Subcutaneous adipose tissue (tissue), 4 donors: Measurements from ENCODE around the gene CCDC68. TPM values are rescaled to one million over a fixed set of nuclear protein-coding genes. Genes with fewer than 3 reads are reported as not detected.

Source experiments
- CTCF ChIP-seq: fragments of 450-650 bp; IDR thresholded peaks from one replicate; pipeline ENCODE4 v1.5.1; 2016; ENCODE audit warnings: low read depth, mild to moderate bottlenecking, control low read depth, antibody characterized with exemption, moderate library complexity
- total RNA-seq, 4 donors: library from RNA; depleted of rRNA; stranded (reverse); fragments of >200 nt; gene quantifications; one replicate each; pipeline ENCODE4 v1.1.0, GENCODE V29; 2016

Gene CCDC68
- total RNA-seq, 4 donors from 2014 or later = 11.9 to 22.8 (median 16.3) TPM

GRCh38 chr18:54948350-54948837 lies 10.9 kb downstream of the CCDC68 start:
- no peak for TF ChIP-seq CTCF

GRCh38 chr18:54947091-54947490 lies 12.2 kb downstream of the CCDC68 start:
- TF ChIP-seq CTCF = no peak

- TF ChIP-seq CTCF = no peak
Observed at GRCh38 chr18:54946149-54946581, 13.1 kb downstream of the CCDC68 start.

- no peak for TF ChIP-seq CTCF
Observed at GRCh38 chr18:54945576-54946125, 13.6 kb downstream of the CCDC68 start.

GRCh38 chr18:54942569-54942968 lies 16.7 kb downstream of the CCDC68 start:
- TF ChIP-seq CTCF = no peak

- TF ChIP-seq CTCF = no peak
Observed at GRCh38 chr18:54942144-54942543, 17.1 kb downstream of the CCDC68 start.

- TF ChIP-seq CTCF = no peak
Observed at GRCh38 chr18:54939361-54939917, 19.8 kb downstream of the CCDC68 start.
